ENCODE results near the gene NATD1.

NATD1 gene

GRCh38 chr17:21191698-21192097, 61.5 kb downstream of the NATD1 start:
- DNase-seq (ENCODE audit: low spot score) = no peak

- DNase-seq (ENCODE audit: low spot score) = no peak
These were observed 63.1 kb downstream of the NATD1 start for GRCh38 chr17:21190078-21190477.

- DNase-seq (ENCODE audit: low spot score) = no peak
These were observed 63.8 kb downstream of the NATD1 start for GRCh38 chr17:21189361-21189760.

All from ecto neural progenitor cell (in vitro differentiated cells).